ENCODE measurements around the gene HLCS. TPM values are rescaled to one million over a fixed set of nuclear protein-coding genes. Genes with fewer than 3 reads are reported as not detected.

The HLCS gene
- polyA plus RNA-seq, 1 of the 3 experiments (the other 2 are of a cell fraction): 13.0 TPM

- CTCF ChIA-PET: no interaction called here
Observed at GRCh38 chr21:36791695-36792470, 174.6 kb downstream of the HLCS start.

DNA sequence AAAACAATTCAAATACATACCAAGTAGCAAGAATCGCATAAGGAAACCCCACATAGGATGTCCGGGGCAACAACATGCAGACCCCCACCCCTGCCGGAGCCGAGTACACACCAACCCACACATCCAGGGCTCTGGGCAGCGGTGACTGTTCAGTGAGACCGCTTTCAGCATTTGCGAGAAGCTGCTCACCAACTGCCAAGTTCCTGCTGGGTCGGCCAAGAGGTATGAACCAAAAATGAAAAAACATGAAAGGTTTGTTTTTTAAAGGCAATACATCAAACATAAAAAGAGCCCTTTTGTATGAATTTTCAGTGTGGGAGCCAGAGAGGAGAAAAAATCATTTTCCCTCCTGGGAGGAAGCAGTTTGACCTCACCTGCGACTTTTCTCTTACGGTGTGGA, 175.3 kb downstream of the HLCS start:
- Histone ChIP-seq H3K4me2 (no peak overlapping the region), H3K4me1 (ENCODE audit: control insufficient read depth in 1 of 2, insufficient read depth in 2 of 2, low read depth in 1 of 2, low read length in 1 of 2) (no peaks in the 10 kb centered on the region; a peak in 1 of 4 replicates), H3K9ac (no peak overlapping the region), H3K4me3 (ENCODE audit: low read depth in 2 of 2, low read length in 1 of 2) (no peak overlapping the region), H3K79me2 (ENCODE audit: insufficient read depth) (no peaks in the 10 kb centered on the region; the same call in 1 of the 2 replicates), H4K20me1 (ENCODE audit: insufficient read depth) (no peaks in the 10 kb centered on the region), H3K9me3 (no peaks in the 10 kb centered on the region), H2AFZ (ENCODE audit: low read depth) (no peak overlapping the region), H3F3A (replicated peaks; ENCODE audit: insufficient read depth) (no peaks in the 10 kb centered on the region), H3K27me3 (ENCODE audit: insufficient read depth) (no peaks in the 10 kb centered on the region), H3K9me2 (no peaks in the 10 kb centered on the region), H3K36me3 (replicated peaks in 1 of 2; ENCODE audit: control insufficient read depth in 1 of 2, insufficient read depth in 2 of 2, low read length in 1 of 2) (no peaks in the 10 kb centered on the region), H3K27ac (ENCODE audit: low read depth in 2 of 2, low read length in 1 of 2) (no peak overlapping the region)
- DNase-seq: no peak
- POLR2A ChIA-PET: no interaction called here
- CTCF ChIA-PET: no interaction called here
- WGBS (ENCODE audit: low lambda C conversion rate): 89% methylated on average over 10 of the region's 10 CpGs
- TF ChIP-seq, protein P1, sequence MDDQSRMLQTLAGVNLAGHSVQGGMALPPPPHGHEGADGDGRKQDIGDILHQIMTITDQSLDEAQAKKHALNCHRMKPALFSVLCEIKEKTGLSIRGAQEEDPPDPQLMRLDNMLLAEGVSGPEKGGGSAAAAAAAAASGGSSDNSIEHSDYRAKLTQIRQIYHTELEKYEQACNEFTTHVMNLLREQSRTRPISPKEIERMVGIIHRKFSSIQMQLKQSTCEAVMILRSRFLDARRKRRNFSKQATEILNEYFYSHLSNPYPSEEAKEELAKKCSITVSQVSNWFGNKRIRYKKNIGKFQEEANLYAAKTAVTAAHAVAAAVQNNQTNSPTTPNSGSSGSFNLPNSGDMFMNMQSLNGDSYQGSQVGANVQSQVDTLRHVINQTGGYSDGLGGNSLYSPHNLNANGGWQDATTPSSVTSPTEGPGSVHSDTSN (IDR thresholded peaks at IDR 0.05): no peak
- TF ChIP-seq FOXM1 (IDR thresholded peaks at IDR 0.05; ENCODE audit: low read depth) (no peak), SMC3 (IDR thresholded peaks at IDR 0.05; ENCODE audit: low read depth, low read length) (no peak), GABPA (IDR thresholded peaks at IDR 0.05; ENCODE audit: low read depth) (no peak), EP300 (IDR thresholded peaks at IDR 0.05; ENCODE audit: borderline replicate concordance in 1 of 2, low read depth in 1 of 2, low read length in 1 of 2) (no peak), TAF1 (IDR thresholded peaks at IDR 0.05; ENCODE audit: borderline replicate concordance, low read depth, low read length) (no peak), POLR2AphosphoS5 (IDR thresholded peaks at IDR 0.05; ENCODE audit: low read depth, low read length) (no peak), ZBTB33 (IDR thresholded peaks at IDR 0.05; ENCODE audit: borderline replicate concordance, low read depth) (no peak), SIN3A (IDR thresholded peaks at IDR 0.05; ENCODE audit: borderline replicate concordance, low read depth, low read length) (no peak), MEF2A (IDR thresholded peaks at IDR 0.05; ENCODE audit: borderline replicate concordance, low read depth) (no peak)

More at GRCh38 chr21:36791695-36792470, 174.6 kb downstream of the HLCS start:
- Histone ChIP-seq H2AFZ (ENCODE audit: low read depth) (no peak overlapping the region), H3K9me2 (no peaks in the 10 kb centered on the region), H4K20me1 (ENCODE audit: insufficient read depth) (no peaks in the 10 kb centered on the region), H3K36me3 (replicated peaks in 1 of 2; ENCODE audit: control insufficient read depth in 1 of 2, insufficient read depth in 2 of 2, low read length in 1 of 2) (no peaks in the 10 kb centered on the region), H3F3A (replicated peaks; ENCODE audit: insufficient read depth) (no peaks in the 10 kb centered on the region), H3K4me1 (ENCODE audit: control insufficient read depth in 1 of 2, insufficient read depth in 2 of 2, low read depth in 1 of 2, low read length in 1 of 2) (no peaks in the 10 kb centered on the region; a peak in 1 of 4 replicates), H3K4me3 (ENCODE audit: low read depth in 2 of 2, low read length in 1 of 2) (no peak overlapping the region), H3K79me2 (ENCODE audit: insufficient read depth) (no peaks in the 10 kb centered on the region; the same call in 1 of the 2 replicates), H3K27me3 (ENCODE audit: insufficient read depth) (no peaks in the 10 kb centered on the region), H3K4me2 (no peak overlapping the region), H3K9ac (no peak overlapping the region), H3K27ac (ENCODE audit: low read depth in 2 of 2, low read length in 1 of 2) (no peak overlapping the region), H3K9me3 (no peaks in the 10 kb centered on the region)
- 80% methylated on average over 15 of the region's 21 CpGs for WGBS (ENCODE audit: low lambda C conversion rate)
- POLR2A ChIA-PET: no interaction called here
- TF ChIP-seq YY1 (IDR thresholded peaks at IDR 0.05; ENCODE audit: low read depth): no peak
- TF ChIP-seq RAD21 (IDR thresholded peaks at IDR 0.05; ENCODE audit: low read length): no peak
- TF ChIP-seq IRF3 (IDR thresholded peaks at IDR 0.05; ENCODE audit: low read depth, low read length): no peak
- no peak for TF ChIP-seq ZBTB33 (IDR thresholded peaks at IDR 0.05; ENCODE audit: borderline replicate concordance, low read depth)
- TF ChIP-seq SMC3 (IDR thresholded peaks at IDR 0.05; ENCODE audit: low read depth, low read length): no peak
- TF ChIP-seq, protein P2, sequence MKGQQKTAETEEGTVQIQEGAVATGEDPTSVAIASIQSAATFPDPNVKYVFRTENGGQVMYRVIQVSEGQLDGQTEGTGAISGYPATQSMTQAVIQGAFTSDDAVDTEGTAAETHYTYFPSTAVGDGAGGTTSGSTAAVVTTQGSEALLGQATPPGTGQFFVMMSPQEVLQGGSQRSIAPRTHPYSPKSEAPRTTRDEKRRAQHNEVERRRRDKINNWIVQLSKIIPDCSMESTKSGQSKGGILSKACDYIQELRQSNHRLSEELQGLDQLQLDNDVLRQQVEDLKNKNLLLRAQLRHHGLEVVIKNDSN (IDR thresholded peaks at IDR 0.05; ENCODE audit: borderline replicate concordance, low read depth): no peak
- no peak for DNase-seq
